ENCODE measurements around the gene ERF. TPM values are rescaled to one million over a fixed set of nuclear protein-coding genes. Genes with fewer than 3 reads are reported as not detected.

ERF gene
- total RNA-seq, 6 experiments from 2014 or later, result 74.7 to 87.8 (median 78.8) TPM

DNA sequence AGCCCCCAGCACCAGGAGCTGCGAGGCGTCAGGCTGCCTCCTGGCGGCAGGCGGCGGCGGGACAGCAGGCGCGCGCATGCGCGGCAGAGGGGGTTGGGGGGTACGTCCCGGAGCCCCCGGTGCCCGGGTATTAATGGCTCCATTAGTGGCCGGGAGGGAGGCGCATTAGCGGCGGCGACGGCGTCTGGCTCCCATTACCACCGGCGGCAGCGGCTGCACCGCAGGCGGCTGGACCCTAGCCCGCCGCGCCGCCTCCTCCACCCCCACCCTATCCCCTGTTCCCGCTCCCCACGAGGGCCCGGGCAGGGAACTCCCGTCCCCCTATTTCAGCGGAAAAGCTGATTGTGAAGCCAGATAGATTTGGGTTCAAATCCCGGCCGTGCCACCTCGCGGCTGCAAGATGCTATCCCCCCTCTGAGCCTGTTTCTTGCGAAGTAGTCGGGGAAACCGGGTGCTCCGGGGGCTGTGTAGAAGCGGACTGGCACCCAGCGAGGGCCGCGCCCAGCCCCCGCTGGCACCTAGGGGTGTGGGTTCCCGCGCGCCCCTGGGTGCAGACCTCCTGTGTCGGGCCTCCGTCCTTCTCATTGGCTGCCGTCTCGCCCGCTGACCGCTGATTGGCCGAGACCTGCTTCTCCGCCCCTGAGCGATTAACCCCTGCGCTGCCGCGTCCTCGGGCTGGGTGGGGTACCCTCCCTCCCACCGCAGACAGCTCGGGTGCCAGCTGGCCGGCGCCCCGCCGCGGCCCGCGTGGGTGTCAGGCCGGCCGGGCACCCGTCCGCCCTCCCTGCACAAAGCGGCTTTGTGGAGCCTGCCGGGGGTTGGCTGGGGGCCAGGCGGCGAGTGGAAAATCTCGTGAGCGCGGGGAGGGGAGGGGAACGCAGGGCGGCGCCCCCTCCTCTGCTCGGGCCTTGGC lies 25.2 kb upstream of the ERF start:
- peak overlapping the region; percentile 93 for H3K4me3 Mint-ChIP-seq
- DNase-seq, result peak; percentile 87
- peaks cover 50% of the 10 kb centered on the region for H3K4me1 Mint-ChIP-seq (ENCODE audit: low read depth)
- TF ChIP-seq, protein P1, sequence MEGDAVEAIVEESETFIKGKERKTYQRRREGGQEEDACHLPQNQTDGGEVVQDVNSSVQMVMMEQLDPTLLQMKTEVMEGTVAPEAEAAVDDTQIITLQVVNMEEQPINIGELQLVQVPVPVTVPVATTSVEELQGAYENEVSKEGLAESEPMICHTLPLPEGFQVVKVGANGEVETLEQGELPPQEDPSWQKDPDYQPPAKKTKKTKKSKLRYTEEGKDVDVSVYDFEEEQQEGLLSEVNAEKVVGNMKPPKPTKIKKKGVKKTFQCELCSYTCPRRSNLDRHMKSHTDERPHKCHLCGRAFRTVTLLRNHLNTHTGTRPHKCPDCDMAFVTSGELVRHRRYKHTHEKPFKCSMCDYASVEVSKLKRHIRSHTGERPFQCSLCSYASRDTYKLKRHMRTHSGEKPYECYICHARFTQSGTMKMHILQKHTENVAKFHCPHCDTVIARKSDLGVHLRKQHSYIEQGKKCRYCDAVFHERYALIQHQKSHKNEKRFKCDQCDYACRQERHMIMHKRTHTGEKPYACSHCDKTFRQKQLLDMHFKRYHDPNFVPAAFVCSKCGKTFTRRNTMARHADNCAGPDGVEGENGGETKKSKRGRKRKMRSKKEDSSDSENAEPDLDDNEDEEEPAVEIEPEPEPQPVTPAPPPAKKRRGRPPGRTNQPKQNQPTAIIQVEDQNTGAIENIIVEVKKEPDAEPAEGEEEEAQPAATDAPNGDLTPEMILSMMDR (IDR thresholded peaks at IDR 0.05), result peak; percentile 95
- H3K27ac Mint-ChIP-seq, result peak overlapping the region; percentile 94
- H3K9me3 Mint-ChIP-seq, result no peaks in the 10 kb centered on the region
- peaks cover 9% of the 10 kb centered on the region for H3K27me3 Mint-ChIP-seq (ENCODE audit: insufficient read depth)
- peaks cover 14% of the 10 kb centered on the region for H3K36me3 Mint-ChIP-seq (ENCODE audit: low read depth)

DNA sequence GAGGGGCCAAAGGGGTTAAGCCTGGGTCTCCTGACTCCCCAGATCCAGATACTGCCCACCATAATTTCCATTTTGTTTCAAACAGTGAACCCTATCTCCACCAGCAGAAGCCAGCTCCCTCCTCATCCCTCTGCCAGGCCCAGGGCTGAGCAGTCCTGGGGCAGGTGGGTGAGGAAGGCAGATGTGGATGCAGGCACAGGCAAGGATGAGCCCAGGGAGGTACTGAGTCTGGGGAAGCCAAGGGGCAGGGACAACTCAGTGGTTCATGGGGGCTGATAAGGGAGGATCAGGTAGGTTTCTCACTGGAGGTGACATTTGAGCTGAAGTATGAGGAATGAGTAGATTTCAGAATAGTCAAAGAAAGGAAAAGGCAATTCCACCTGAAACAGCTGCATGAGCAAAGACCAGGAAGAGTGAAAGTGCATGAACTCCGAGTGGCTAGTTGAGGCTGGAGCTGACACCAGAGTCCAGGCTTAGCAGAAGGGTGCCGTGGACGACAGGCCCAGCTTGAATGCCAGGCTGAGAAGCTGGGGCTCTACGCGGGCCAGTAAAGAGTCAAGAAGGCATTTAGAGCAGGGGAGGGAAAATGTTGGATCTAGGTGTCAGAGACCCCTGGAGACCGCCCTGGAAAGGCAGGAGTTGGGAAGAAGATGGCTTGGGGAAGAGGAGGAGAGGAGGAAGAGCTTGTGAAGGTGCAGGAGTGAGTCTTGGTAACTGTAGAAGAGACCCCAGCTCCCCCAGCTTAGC lies 24.4 kb upstream of the ERF start:
- peaks cover 52% of the 10 kb centered on the region for H3K4me1 Mint-ChIP-seq (ENCODE audit: low read depth)
- TF ChIP-seq, protein P1 (IDR thresholded peaks at IDR 0.05), result no peak
- H3K9me3 Mint-ChIP-seq, result no peaks in the 10 kb centered on the region
- H3K36me3 Mint-ChIP-seq (ENCODE audit: low read depth), result peaks cover 20% of the 10 kb centered on the region
- peak overlapping the region; percentile 93 for H3K4me3 Mint-ChIP-seq
- no peak for DNase-seq
- peak overlapping the region; percentile 94 for H3K27ac Mint-ChIP-seq
- H3K27me3 Mint-ChIP-seq (ENCODE audit: insufficient read depth), result peaks cover 9% of the 10 kb centered on the region

DNA sequence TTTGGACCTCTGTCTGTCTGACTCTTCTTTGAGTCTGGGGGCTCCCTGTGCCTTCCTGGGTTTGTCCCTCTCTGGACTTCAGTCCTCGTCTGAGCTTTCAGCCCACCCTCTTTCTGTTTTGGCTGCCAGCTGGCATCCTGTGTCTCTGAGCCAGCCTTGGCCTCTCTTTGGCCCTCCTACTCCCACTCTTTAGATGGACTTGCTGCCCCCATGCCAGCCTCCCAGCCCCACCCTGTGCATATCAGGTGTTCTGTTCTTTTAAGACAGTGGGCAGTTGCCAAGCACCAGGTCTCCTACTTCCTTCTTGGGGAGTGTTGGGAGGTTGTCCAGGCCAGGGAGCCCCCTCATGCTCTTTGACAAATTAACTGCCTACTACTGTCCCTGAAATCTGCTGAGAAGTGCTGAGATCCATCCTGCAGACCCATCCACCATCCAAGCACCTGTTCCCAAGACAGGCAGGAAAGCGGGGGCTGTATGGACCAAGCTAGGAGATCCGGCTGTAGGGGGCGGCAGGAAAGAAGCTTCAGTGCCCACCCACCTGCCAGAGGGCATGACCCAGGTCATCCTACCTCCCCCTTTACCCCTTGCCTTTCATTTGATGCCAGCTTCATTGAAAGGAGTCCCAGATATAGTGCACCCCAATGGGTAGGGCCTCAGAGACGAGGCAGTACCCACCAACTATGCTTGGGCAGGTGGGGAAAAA lies 23.7 kb upstream of the ERF start:
- Mint-ChIP-seq H3K27ac (peak overlapping the region; percentile 94), H3K9me3 (no peaks in the 10 kb centered on the region), H3K4me3 (peak overlapping the region; percentile 93), H3K27me3 (ENCODE audit: insufficient read depth) (peaks cover 9% of the 10 kb centered on the region), H3K36me3 (ENCODE audit: low read depth) (peaks cover 20% of the 10 kb centered on the region), H3K4me1 (ENCODE audit: low read depth) (peaks cover 52% of the 10 kb centered on the region)
- no peak for DNase-seq
- TF ChIP-seq, protein P1 (IDR thresholded peaks at IDR 0.05), result no peak

DNA sequence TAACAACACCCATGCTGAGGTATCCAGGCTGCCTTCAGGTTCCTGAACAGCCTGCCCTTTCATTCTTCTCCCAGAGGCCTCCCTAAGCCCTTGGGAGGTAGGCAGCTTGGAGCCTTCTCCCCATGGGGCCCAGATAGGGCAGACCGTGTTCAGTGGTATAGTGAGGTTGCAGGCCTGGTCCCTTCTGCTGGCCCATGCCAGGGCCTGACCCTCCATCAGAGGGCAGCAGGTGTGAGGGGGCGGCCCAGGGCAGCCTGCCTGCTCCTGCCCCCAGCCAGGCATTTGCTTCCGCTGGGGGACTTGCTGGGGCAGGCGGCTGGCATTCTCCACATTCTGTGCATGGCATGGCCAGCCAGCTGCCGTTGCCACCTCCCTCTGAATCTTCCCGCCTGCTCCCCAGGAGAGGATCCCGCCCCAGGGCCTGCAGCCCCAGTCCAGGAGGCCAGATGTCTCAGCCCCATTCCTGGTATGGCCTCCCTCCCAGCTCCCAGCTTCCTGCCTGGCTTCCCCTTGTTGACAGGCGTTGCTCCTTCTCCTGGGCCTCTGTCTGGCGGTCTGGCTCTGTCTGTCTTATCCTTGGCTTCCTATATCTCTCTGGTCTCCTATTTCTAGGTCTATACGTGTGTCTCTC lies 23.0 kb upstream of the ERF start:
- peak; percentile 59 for DNase-seq
- peaks cover 9% of the 10 kb centered on the region for H3K27me3 Mint-ChIP-seq (ENCODE audit: insufficient read depth)
- H3K36me3 Mint-ChIP-seq (ENCODE audit: low read depth), result peaks cover 20% of the 10 kb centered on the region
- TF ChIP-seq, protein P1 (IDR thresholded peaks at IDR 0.05), result peak; percentile 21; the same call in 1 of the 2 replicates
- H3K4me1 Mint-ChIP-seq (ENCODE audit: low read depth), result peaks cover 52% of the 10 kb centered on the region
- no peaks in the 10 kb centered on the region for H3K9me3 Mint-ChIP-seq
- peak overlapping the region; percentile 93 for H3K4me3 Mint-ChIP-seq
- peak overlapping the region; percentile 94 for H3K27ac Mint-ChIP-seq

DNA sequence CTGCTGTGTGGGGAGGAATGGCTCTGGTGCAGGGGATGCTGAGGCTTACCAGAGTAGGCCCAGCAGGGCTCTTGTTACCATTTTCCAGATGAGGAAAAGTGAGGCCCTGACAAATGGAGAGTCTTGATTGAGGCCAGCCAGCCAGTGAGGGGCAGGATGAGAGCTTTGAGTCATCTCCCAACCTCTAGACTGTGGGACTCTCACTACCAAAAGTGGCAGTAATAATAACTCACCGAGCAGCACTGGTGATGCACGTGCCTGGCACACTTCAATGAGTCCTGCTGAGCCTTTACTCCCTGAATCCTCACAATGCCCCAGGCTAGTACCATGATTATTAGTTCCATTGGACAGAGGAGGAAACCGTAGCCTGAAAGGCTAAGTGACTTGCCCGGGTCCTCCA lies 21.9 kb upstream of the ERF start:
- TF ChIP-seq, protein P1 (IDR thresholded peaks at IDR 0.05), result no peak
- H3K36me3 Mint-ChIP-seq (ENCODE audit: low read depth), result peaks cover 20% of the 10 kb centered on the region
- H3K9me3 Mint-ChIP-seq, result no peaks in the 10 kb centered on the region
- H3K4me3 Mint-ChIP-seq, result no peak overlapping the region
- peak; percentile 73 for DNase-seq
- peaks cover 52% of the 10 kb centered on the region for H3K4me1 Mint-ChIP-seq (ENCODE audit: low read depth)
- peak overlapping the region; percentile 47 for H3K27ac Mint-ChIP-seq
- peaks cover 9% of the 10 kb centered on the region for H3K27me3 Mint-ChIP-seq (ENCODE audit: insufficient read depth)
